Measurements from ENCODE around the gene CORO1C. TPM values are rescaled to one million over a fixed set of nuclear protein-coding genes. Genes with fewer than 3 reads are reported as not detected.
A peak's percentile ranks its signal among the peaks of the same experiment; 100 is the strongest.

CORO1C gene
- total RNA-seq, 1 experiment from 2014 or later = 208 TPM

GRCh38 chr12:108777156-108777555, 45.8 kb upstream of the CORO1C start:
- H3K4me3 ChIP-seq (ENCODE audit: low read depth, low read length, poor library complexity, severe bottlenecking) = no peak overlapping the region
- CTCF ChIA-PET = no interaction called here
- no peaks in the 10 kb centered on the region for H3K36me3 ChIP-seq (ENCODE audit: insufficient read depth, low read length, poor library complexity, severe bottlenecking)
- H3K27me3 ChIP-seq (replicated peaks; ENCODE audit: insufficient read depth, low read depth, low read length, poor library complexity) = no peaks in the 10 kb centered on the region
- intact Hi-C loops (cut with micrococcal nuclease; ENCODE audit: unreplicated experiment) = no loop called here
- BruUV-seq (replicated peaks) = no TSS peak
- no peak for TF ChIP-seq CTCF (conservative IDR thresholded peaks at IDR 0.05; ENCODE audit: low read depth, low read length)
- TF ChIP-seq EZH2 (IDR thresholded peaks at IDR 0.05; ENCODE audit: borderline replicate concordance, low read depth, low read length, poor library complexity, severe bottlenecking) = no peak
- no peak overlapping the region for H3K27ac ChIP-seq (ENCODE audit: low read depth, low read length, poor library complexity, severe bottlenecking)
- DNase-seq (ENCODE audit: low spot score) = no peak
- H3K4me1 ChIP-seq (ENCODE audit: insufficient read depth, low read length, poor library complexity, severe bottlenecking) = peaks cover 16% of the 10 kb centered on the region
- no peaks in the 10 kb centered on the region for H3K9me3 ChIP-seq (ENCODE audit: low read depth, low read length, poor library complexity, severe bottlenecking)
- POLR2A ChIA-PET (ENCODE audit: low non-redundant PET) = interaction anchor here (0.6 kb wide), 1 partner anchor 62 kb away, joined by 3 read pairs; no protein-coding TSS in a partner anchor

- Histone ChIP-seq H3K27ac (ENCODE audit: low read depth, low read length, poor library complexity, severe bottlenecking) (peak overlapping the region; percentile 7), H3K27me3 (replicated peaks; ENCODE audit: insufficient read depth, low read depth, low read length, poor library complexity) (no peaks in the 10 kb centered on the region), H3K4me3 (ENCODE audit: low read depth, low read length, poor library complexity, severe bottlenecking) (no peak overlapping the region), H3K9me3 (ENCODE audit: low read depth, low read length, poor library complexity, severe bottlenecking) (no peaks in the 10 kb centered on the region), H3K4me1 (ENCODE audit: insufficient read depth, low read length, poor library complexity, severe bottlenecking) (peaks cover 8% of the 10 kb centered on the region), H3K36me3 (ENCODE audit: insufficient read depth, low read length, poor library complexity, severe bottlenecking) (no peaks in the 10 kb centered on the region)
- no peak for TF ChIP-seq EZH2 (IDR thresholded peaks at IDR 0.05; ENCODE audit: borderline replicate concordance, low read depth, low read length, poor library complexity, severe bottlenecking)
- TF ChIP-seq CTCF (conservative IDR thresholded peaks at IDR 0.05; ENCODE audit: low read depth, low read length) = no peak
- ChIA-PET POLR2A (ENCODE audit: low non-redundant PET) (no interaction called here), CTCF (no interaction called here)
- peak; percentile 55 for DNase-seq (ENCODE audit: low spot score)
- BruUV-seq (replicated peaks) = no TSS peak
- intact Hi-C loops (cut with micrococcal nuclease; ENCODE audit: unreplicated experiment) = no loop called here
Observed at GRCh38 chr12:108773798-108774788, 42.8 kb upstream of the CORO1C start.

DNA sequence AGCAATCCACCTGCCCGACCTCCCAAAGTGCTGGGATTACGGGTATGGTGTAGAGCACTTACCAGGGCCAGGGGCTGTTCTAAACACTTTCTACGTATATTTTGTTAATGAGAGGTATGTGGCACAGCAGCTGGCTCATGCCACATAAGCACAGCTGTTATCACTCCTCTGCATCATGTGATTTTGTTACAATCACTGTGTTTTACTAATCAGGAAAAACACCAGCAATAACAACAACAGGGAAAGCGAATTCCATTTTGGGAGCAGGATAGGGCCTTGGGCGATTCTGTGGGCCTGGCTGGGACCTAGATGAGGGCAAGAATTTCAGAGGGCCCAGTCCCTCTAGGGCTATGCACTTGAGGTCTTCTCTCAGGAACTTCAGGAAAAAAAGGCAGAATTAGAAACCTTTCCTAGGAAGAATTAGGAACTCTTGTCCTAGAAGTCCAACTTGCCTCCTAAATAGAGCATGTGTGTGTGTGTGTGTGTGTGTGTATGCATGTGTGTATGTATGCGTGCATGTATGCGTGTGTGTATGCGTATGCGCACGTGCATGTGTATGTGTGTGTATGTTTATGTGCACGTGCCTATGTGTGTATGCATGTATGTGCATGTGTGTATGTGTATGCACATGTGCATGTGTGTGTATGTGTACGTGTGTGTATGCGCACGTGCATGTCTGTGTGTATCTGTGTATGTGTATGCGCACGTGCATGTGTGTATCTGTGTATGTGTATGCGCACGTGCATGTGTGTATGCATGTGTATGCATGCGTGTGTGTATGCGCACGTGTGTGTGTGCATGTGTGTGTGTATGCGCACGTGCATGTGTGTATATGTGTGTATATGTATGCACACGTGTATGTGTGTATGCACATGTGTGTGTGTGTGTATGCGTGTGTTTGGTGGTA, 41.8 kb upstream of the CORO1C start:
- no peak overlapping the region for H3K4me3 ChIP-seq (ENCODE audit: low read depth, low read length, poor library complexity, severe bottlenecking)
- no peaks in the 10 kb centered on the region for H3K9me3 ChIP-seq (ENCODE audit: low read depth, low read length, poor library complexity, severe bottlenecking)
- no peaks in the 10 kb centered on the region for H3K27me3 ChIP-seq (replicated peaks; ENCODE audit: insufficient read depth, low read depth, low read length, poor library complexity)
- no peak for TF ChIP-seq EZH2 (IDR thresholded peaks at IDR 0.05; ENCODE audit: borderline replicate concordance, low read depth, low read length, poor library complexity, severe bottlenecking)
- BruUV-seq (replicated peaks) = no TSS peak
- POLR2A ChIA-PET (ENCODE audit: low non-redundant PET) = no interaction called here
- CTCF ChIA-PET = no interaction called here
- DNase-seq (ENCODE audit: low spot score) = no peak
- intact Hi-C loops (cut with micrococcal nuclease; ENCODE audit: unreplicated experiment) = no loop called here
- H3K36me3 ChIP-seq (ENCODE audit: insufficient read depth, low read length, poor library complexity, severe bottlenecking) = no peaks in the 10 kb centered on the region
- H3K27ac ChIP-seq (ENCODE audit: low read depth, low read length, poor library complexity, severe bottlenecking) = no peak overlapping the region
- H3K4me1 ChIP-seq (ENCODE audit: insufficient read depth, low read length, poor library complexity, severe bottlenecking) = peaks cover 12% of the 10 kb centered on the region
